NT2/D1 (cell line): ENCODE data around the gene REV3L.

Source experiments
- DNase-seq: peaks from one replicate; pipeline ENCODE4 v3.0.0-alpha.2; 2011; ENCODE audit warnings: low read depth, low spot score
- H3K27me3 ChIP-seq: 2 replicates; pipeline ENCODE4 v1.6.0; 2011; ENCODE audit warnings: mild to moderate bottlenecking; ENCODE audit not compliant: insufficient read length, insufficient read depth
- H3K36me3 ChIP-seq: 2 replicates; pipeline ENCODE4 v1.6.1; 2011; ENCODE audit warnings: mild to moderate bottlenecking, low read length, mixed read lengths; ENCODE audit not compliant: insufficient read depth, insufficient read length
- H3K4me1 ChIP-seq: 2 replicates; pipeline ENCODE4 v1.5.1; 2011; ENCODE audit not compliant: insufficient read depth, insufficient read length
- H3K4me3 ChIP-seq: 2 replicates; pipeline ENCODE4 v1.5.1; 2011; ENCODE audit warnings: low read depth; ENCODE audit not compliant: insufficient read length
- H3K9ac ChIP-seq: 2 replicates; pipeline ENCODE4 v1.6.0; 2011; ENCODE audit warnings: low read depth; ENCODE audit not compliant: insufficient read length
- H3K9me3 ChIP-seq: 2 replicates; pipeline ENCODE4 v1.5.1; 2011; ENCODE audit warnings: mild to moderate bottlenecking, low read length; ENCODE audit not compliant: insufficient read depth
- SUZ12 ChIP-seq: IDR thresholded peaks from 2 replicates; pipeline ENCODE4 v1.6.1; 2011; ENCODE audit not compliant: insufficient read length, insufficient read depth; ENCODE audit errors: extremely low read depth
- YY1 ChIP-seq: IDR thresholded peaks from 2 replicates; pipeline ENCODE4 v1.6.1; 2011; ENCODE audit not compliant: insufficient read length, insufficient read depth
- ZNF274 ChIP-seq: IDR thresholded peaks from 2 replicates; pipeline ENCODE4 v1.6.1; 2011; ENCODE audit warnings: mild to moderate bottlenecking, low read depth, low read length

The REV3L gene

GRCh38 chr6:111487661-111488060 lies 4.6 kb upstream of the REV3L start:
- Histone ChIP-seq H3K9me3 (peaks cover 12% of the 10 kb centered on the region; the same call in 1 of the 2 replicates), H3K9ac (no peak overlapping the region), H3K27me3 (no peaks in the 10 kb centered on the region), H3K4me3 (no peak overlapping the region), H3K4me1 (no peaks in the 10 kb centered on the region), H3K36me3 (peaks cover 16% of the 10 kb centered on the region)
- TF ChIP-seq SUZ12 (no peak), ZNF274 (no peak), YY1 (no peak)
- no peak for DNase-seq

DNA sequence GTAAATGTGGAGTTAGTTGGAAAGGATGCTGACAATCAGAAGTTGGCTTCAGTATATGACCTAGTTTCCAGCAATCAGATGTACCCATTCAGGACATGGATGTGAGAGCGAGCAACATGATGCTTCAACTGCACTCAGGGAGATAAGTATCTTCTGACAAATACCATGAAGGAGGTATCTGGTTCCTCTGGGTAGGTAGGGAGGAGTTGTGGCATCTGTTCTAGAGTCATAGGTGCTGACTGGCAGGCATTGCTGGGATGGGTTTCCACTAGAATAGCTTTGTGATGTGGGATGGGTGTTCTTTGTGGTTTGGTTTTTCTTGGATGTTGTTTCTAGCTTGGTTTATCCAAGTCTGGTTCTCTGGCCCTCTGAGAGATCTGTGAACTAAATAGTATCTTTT lies 3.9 kb upstream of the REV3L start:
- TF ChIP-seq ZNF274 (no peak), SUZ12 (no peak), YY1 (no peak)
- no peak for DNase-seq
- H3K9ac ChIP-seq: no peak overlapping the region
- peaks cover 12% of the 10 kb centered on the region; the same call in 1 of the 2 replicates for H3K9me3 ChIP-seq
- no peaks in the 10 kb centered on the region for H3K27me3 ChIP-seq
- no peaks in the 10 kb centered on the region for H3K4me1 ChIP-seq
- H3K4me3 ChIP-seq: no peak overlapping the region
- peaks cover 16% of the 10 kb centered on the region for H3K36me3 ChIP-seq

- TF ChIP-seq SUZ12 (no peak), ZNF274 (no peak)
- H3K9ac ChIP-seq: no peak overlapping the region
- no peak overlapping the region for H3K4me3 ChIP-seq
- H3K4me1 ChIP-seq: no peaks in the 10 kb centered on the region
- peaks cover 1% of the 10 kb centered on the region for H3K27me3 ChIP-seq
- H3K9me3 ChIP-seq: peaks cover 12% of the 10 kb centered on the region; the same call in 1 of the 2 replicates
- DNase-seq: no peak
- peaks cover 16% of the 10 kb centered on the region for H3K36me3 ChIP-seq
Measured at GRCh38 chr6:111486475-111486874, 3.5 kb upstream of the REV3L start.

DNA sequence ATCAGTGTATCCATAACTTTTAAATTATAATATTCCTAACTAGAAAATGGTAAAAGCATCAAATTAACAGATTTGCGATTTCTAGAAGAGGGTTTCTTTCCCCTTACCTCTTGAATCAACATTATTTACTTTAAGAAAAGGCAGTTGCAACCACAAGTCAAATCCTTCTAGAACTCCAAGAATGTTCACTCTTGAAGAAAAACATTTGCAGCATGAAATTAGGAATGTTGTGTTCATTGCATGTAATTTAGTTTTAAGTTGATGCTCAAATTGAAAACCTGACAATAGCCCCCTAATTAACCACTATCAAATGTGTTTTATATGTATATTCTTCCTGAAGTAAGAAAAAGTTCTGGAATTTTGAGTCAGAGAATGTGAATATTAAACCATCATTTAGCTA lies 2.3 kb upstream of the REV3L start:
- no peak overlapping the region for H3K4me3 ChIP-seq
- no peak overlapping the region for H3K9ac ChIP-seq
- no peak for DNase-seq
- H3K36me3 ChIP-seq: peaks cover 16% of the 10 kb centered on the region
- H3K4me1 ChIP-seq: no peaks in the 10 kb centered on the region
- H3K9me3 ChIP-seq: peaks cover 12% of the 10 kb centered on the region; the same call in 1 of the 2 replicates
- TF ChIP-seq YY1: no peak
- H3K27me3 ChIP-seq: peaks cover 9% of the 10 kb centered on the region

DNA sequence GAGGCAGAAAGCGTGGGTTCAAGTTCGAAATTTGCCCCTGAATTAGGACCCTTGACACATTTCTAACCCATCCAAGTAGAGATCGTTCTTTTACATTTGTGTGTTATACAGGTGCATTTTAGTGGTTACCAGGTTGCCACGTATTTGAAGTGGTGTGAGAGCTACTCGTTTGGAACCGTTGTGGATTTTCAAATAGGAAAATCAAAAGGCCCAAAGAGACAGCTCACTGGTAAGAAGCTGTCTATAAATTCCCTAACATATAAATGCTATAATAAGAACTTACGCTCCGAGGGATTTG lies 1.6 kb upstream of the REV3L start:
- DNase-seq: no peak
- Histone ChIP-seq H3K36me3 (peaks cover 16% of the 10 kb centered on the region), H3K4me3 (peak overlapping the region; percentile 69), H3K9ac (peak overlapping the region; percentile 91), H3K4me1 (no peaks in the 10 kb centered on the region), H3K27me3 (peaks cover 16% of the 10 kb centered on the region), H3K9me3 (peaks cover 12% of the 10 kb centered on the region; the same call in 1 of the 2 replicates)
- TF ChIP-seq ZNF274 (no peak), YY1 (no peak), SUZ12 (no peak)

DNA sequence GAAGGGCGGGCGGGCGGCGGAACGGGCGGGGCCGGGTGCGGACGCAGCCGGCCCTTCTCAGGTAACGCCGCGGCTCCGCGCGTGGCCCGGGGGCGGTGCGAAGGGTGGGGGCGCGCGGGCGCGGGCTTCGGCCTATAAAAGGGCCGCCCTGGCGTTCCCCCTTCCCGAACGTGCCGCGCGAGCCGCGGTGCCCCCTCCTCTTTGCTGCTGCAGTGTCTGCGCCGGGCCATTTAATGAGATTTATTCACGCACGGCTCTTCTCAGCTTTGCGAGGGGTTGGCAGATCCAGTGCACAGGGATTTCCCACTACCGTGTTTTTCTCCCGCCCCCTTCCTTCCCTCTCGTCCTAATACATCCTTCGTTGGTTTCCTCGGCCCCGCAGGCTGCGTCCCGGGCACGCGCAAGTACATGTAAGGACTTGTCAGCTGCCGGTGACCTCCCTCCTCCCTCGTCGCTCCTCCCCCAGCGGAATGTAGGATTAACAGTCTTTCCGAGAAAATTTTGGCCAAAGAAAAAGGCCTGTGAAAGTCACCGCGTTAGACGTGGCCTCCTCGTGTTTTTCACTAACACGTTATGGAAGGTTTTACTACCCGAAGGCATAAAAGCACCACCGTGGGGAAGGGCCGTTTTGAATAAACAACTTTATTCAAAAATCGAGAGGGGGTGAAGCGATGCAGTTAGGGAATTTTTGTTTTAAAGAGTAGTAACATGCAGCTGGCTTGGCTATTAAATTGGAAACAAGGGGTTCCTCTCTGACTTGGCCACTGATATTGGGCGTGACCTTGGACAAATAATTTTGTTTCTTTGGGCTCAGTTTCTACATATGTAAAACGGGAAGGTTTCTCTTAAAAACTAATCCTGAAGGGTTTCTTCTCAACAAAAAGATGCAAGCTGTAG lies 966 bp upstream of the REV3L start:
- H3K9ac ChIP-seq: peak overlapping the region; percentile 91
- DNase-seq: peak; percentile 57
- peaks cover 18% of the 10 kb centered on the region for H3K27me3 ChIP-seq
- H3K4me1 ChIP-seq: no peaks in the 10 kb centered on the region
- peaks cover 12% of the 10 kb centered on the region; the same call in 1 of the 2 replicates for H3K9me3 ChIP-seq
- peak overlapping the region; percentile 69 for H3K4me3 ChIP-seq
- no peak for TF ChIP-seq ZNF274
- TF ChIP-seq SUZ12: no peak
- TF ChIP-seq YY1: no peak
- H3K36me3 ChIP-seq: peaks cover 16% of the 10 kb centered on the region

DNA sequence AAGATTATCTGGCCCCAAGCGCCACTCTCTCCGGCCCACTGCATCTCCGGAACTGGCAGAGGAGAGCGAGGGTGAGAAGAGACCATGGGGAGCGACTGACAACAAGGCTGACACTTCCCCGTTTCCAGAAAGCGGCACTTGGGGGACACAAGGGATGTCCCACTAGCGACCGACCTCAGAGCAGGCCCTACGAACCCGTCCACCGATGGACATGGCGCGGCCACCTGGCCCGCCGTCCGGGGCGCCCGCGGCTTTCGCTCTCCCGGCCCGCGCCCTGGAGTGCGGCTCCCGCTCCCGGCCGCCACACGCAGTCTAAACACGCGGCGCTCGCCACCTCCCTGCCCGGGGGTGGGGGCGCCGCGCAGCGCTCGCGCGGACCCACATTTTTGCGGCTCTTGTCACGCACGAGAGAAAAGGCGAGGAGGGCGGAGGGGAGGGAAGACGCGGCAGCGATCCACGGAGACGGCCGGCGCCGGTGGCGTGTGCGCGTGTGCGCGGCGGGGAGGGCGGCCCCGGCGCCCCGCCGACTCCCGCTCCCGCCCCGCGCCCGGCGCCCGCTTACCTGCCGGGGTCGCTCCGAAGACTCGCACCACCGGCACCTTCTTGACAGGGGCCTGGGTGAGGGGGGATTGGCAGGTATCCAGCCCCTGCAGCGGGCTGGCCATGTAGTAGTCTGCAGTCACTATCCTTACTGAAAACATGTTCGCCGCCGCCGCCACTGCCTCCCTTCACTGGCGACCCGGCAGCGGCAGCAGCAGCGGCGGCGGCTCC lies 645 bp downstream of the REV3L start:
- H3K9me3 ChIP-seq: peaks cover 12% of the 10 kb centered on the region; the same call in 1 of the 2 replicates
- peaks cover 11% of the 10 kb centered on the region for H3K36me3 ChIP-seq
- no peaks in the 10 kb centered on the region for H3K4me1 ChIP-seq
- peak overlapping the region; percentile 84 for H3K9ac ChIP-seq
- TF ChIP-seq SUZ12 (no peak), ZNF274 (no peak), YY1 (no peak)
- peaks cover 27% of the 10 kb centered on the region for H3K27me3 ChIP-seq
- H3K4me3 ChIP-seq: peak overlapping the region; percentile 78
- no peak for DNase-seq
